ENCODE results near the gene CDHR5. TPM values are rescaled to one million over a fixed set of nuclear protein-coding genes. Genes with fewer than 3 reads are reported as not detected.

CDHR5 gene
- total RNA-seq, 1 donor from 2014 or later, result not detected

DNA sequence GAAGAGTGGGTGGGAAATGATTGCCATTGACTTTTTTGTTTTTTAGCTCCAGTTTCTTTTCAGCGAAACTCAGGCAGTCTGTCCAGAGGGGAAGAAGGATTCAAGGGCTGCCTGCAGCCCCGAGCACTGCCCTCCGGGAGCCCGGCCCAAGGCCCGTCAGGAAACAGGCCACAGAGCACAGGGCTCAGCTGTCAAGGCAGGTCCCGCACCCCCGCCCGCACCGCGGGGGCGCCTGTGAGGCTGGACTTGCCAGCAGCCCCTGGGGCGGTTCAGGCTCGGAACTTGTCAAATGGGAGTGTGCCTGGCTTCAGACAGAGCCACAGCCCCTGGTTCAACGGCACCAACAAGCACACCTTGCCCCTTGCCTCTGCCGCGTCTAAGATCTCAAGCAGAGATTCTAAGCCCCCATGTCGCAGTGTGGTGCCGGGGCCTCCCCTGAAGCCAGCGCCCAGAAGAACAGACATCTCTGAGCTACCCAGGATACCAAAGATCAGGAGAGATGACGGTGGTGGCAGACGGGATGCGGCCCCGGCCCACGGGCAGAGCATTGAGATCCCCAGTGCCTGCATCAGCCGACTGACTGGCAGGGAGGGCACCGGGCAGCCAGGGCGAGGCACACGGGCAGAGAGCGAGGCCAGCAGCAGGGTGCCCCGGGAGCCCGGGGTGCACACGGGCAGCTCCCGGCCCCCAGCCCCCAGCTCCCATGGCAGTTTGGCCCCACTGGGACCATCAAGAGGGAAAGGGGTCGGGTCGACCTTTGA lies 17.6 kb downstream of the CDHR5 start:
- Histone ChIP-seq H3K4me3 (no peak overlapping the region), H3K27me3 (no peaks in the 10 kb centered on the region), H3K36me3 (peaks cover 100% of the 10 kb centered on the region), H3K9me3 (no peaks in the 10 kb centered on the region), H3K27ac (no peak overlapping the region), H3K4me1 (no peaks in the 10 kb centered on the region)
- DNase-seq (no peak), ATAC-seq (no peak)
- TF ChIP-seq, protein P1, sequence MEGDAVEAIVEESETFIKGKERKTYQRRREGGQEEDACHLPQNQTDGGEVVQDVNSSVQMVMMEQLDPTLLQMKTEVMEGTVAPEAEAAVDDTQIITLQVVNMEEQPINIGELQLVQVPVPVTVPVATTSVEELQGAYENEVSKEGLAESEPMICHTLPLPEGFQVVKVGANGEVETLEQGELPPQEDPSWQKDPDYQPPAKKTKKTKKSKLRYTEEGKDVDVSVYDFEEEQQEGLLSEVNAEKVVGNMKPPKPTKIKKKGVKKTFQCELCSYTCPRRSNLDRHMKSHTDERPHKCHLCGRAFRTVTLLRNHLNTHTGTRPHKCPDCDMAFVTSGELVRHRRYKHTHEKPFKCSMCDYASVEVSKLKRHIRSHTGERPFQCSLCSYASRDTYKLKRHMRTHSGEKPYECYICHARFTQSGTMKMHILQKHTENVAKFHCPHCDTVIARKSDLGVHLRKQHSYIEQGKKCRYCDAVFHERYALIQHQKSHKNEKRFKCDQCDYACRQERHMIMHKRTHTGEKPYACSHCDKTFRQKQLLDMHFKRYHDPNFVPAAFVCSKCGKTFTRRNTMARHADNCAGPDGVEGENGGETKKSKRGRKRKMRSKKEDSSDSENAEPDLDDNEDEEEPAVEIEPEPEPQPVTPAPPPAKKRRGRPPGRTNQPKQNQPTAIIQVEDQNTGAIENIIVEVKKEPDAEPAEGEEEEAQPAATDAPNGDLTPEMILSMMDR (IDR thresholded peaks at IDR 0.05), result no peak
- intact Hi-C loops (cut with DNase I), result no loop called here

DNA sequence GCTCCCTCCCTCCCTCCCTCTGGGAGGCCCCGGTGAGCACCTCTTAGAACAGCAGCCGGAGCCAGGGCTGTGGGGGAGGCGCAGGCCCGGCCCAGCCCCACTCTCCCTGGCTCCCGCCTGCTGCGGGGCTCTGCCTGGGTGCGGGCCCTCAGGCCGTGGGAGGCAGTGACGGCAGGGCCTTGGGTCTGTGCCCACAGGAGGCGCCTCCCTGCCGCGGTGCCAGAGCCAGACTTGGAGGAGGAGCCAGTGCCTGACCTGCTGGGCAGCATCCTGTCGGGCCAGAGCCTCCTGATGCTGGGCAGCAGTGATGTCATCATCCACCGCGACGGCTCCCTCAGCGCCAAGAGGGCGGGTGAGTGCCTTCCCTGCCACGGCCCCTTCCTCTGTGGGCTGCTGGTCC lies 18.5 kb downstream of the CDHR5 start:
- intact Hi-C loops (cut with DNase I), result no loop called here
- H3K36me3 ChIP-seq, result peaks cover 100% of the 10 kb centered on the region
- no peak overlapping the region for H3K4me3 ChIP-seq
- TF ChIP-seq, protein P1 (IDR thresholded peaks at IDR 0.05), result no peak
- ATAC-seq, result peak; percentile 84
- no peaks in the 10 kb centered on the region for H3K9me3 ChIP-seq
- no peaks in the 10 kb centered on the region for H3K27me3 ChIP-seq
- H3K4me1 ChIP-seq, result no peaks in the 10 kb centered on the region
- peak; percentile 88 for DNase-seq
- no peak overlapping the region for H3K27ac ChIP-seq

DNA sequence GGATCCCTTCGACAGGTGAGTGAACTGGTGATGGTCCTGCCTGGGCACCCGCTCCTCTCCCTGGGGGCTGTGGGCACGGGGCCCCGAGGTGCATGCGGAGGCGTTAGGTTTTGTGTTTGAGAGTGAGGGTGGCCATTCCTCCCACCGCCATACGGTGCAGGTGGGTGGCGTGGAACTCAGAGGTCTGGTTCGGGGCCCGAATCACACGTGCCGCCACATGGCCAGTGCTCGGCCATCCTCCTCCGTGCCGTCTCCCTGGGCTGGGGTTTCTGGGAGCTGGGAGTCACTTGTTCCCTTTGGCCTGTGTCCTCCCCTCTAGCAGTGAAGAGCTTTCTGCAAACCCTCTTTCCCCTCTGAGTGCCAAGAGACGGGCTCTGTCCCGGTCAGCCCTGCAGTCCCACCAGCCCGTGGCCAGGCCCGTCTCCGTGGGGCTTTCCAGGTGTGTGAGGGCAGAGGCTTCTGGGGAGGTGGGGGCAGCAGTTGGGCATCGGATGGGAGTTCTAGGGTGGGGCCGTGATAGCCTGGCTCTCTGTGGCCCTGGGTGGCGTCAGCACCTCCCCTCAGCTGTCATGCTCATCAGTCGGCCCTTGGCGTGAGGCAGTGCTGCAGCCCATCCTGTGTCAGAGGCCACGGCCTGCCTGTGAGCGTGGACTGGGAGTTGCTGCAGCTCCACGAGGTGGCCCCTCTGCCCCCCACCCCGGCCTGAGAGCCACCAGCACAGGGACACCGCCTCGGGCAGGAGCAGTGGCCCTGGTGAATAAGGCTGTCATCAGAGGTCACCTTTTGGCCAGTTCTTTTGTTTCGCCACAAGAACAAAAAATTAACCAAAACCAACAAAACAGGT lies 19.2 kb downstream of the CDHR5 start:
- Histone ChIP-seq H3K4me1 (no peaks in the 10 kb centered on the region), H3K9me3 (no peaks in the 10 kb centered on the region), H3K36me3 (peaks cover 100% of the 10 kb centered on the region), H3K27me3 (no peaks in the 10 kb centered on the region), H3K27ac (no peak overlapping the region), H3K4me3 (no peak overlapping the region)
- TF ChIP-seq, protein P1 (IDR thresholded peaks at IDR 0.05), result no peak
- intact Hi-C loops (cut with DNase I), result no loop called here
- ATAC-seq (no peak), DNase-seq (no peak)

DNA sequence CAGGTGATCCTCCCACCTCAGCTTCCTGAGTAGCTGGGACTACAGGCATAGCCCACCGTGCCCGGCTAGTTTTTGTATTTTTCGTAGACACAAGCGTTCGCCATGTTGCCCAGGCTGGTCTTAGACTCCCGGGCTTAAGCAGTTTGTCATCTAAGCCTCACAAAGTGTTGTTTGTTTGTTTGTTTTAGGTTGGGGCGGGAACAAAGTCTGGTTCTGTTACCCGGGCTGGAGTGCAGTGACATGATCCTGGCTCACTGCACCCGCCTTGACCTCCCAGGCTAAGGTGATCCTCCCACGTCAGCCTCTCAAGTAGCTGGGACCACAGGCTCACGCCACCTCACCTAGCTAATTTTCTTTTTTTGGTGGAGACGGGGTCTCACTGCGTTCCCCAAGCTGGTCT lies 21.6 kb downstream of the CDHR5 start:
- Histone ChIP-seq H3K9me3 (no peaks in the 10 kb centered on the region), H3K36me3 (peaks cover 99% of the 10 kb centered on the region), H3K27me3 (no peaks in the 10 kb centered on the region), H3K4me3 (no peak overlapping the region), H3K27ac (no peak overlapping the region), H3K4me1 (no peaks in the 10 kb centered on the region)
- TF ChIP-seq, protein P1 (IDR thresholded peaks at IDR 0.05), result no peak
- no peak for ATAC-seq
- no peak for DNase-seq
- intact Hi-C loops (cut with DNase I), result no loop called here

DNA sequence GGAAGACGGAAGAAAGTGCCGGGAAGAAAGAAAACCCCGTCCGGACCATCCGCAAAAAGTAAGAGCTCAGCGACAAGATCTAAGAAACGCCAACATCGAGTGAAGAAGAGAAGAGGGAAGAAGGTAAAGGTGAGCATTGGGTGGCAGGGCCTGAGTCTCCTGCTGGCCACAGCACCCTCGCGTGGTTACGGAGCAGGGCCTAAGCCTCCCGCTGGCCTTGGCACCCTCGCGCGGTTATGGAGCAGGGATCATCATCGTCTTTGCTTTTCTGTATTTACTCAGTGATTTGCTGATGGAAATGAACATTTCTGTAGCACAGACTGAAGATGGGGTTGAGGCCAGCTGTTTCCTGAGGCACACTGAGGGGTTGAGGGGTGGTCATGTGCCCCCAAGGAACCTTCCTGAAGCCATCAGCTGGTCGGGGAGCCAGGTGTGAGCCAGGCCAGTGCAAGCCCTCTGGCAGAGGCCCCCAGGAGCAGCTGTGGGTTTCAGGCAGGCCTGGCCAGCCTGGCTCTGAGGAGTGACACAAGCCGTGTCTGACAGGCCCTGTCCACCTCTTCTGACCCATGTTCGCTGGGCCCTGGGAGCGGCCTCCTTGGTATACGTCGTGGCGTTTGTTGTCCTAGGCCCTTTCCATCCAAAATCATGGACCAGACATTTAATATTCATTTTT lies 23.0 kb downstream of the CDHR5 start:
- no peaks in the 10 kb centered on the region for H3K9me3 ChIP-seq
- no peak overlapping the region for H3K27ac ChIP-seq
- peaks cover 97% of the 10 kb centered on the region for H3K36me3 ChIP-seq
- H3K4me3 ChIP-seq, result no peak overlapping the region
- intact Hi-C loops (cut with DNase I), result no loop called here
- no peaks in the 10 kb centered on the region for H3K4me1 ChIP-seq
- DNase-seq (no peak), ATAC-seq (no peak)
- TF ChIP-seq, protein P1 (IDR thresholded peaks at IDR 0.05), result no peak
- no peaks in the 10 kb centered on the region for H3K27me3 ChIP-seq

Measured in upper lobe of right lung (tissue), 1 donor.